ENCODE results near the gene CMBL.
"Not testable (repeated sequence)": the region's sequence is repeated elsewhere in the genome, so short reads cannot be mapped to it uniquely, and the experiment has no call there.

Gene CMBL

GRCh38 chr5:10311595-10312425, 4.1 kb upstream of the CMBL start:
- no peak for DNase-seq (ENCODE audit: extremely low spot score)
- CTCF ChIA-PET: interaction anchor here (1.0 kb wide), 1 partner anchor 28 kb away, joined by 3 read pairs; no protein-coding TSS in a partner anchor
- POLR2A ChIA-PET: interaction anchor here (1.3 to 3.8 kb wide), 2 partner anchors 18 to 41 kb away, joined by 4 to 18 read pairs; partner anchors contain the start of gene MARCHF6
- no peak for TF ChIP-seq ZNF384 (IDR thresholded peaks at IDR 0.05)
- no peak for TF ChIP-seq LEF1 (IDR thresholded peaks at IDR 0.05; ENCODE audit: borderline replicate concordance)
- no peak for TF ChIP-seq BHLHE40 (IDR thresholded peaks at IDR 0.05; ENCODE audit: borderline replicate concordance)
- no peak for TF ChIP-seq HDGF (IDR thresholded peaks at IDR 0.05; ENCODE audit: borderline replicate concordance)
- no peak for TF ChIP-seq TARDBP (IDR thresholded peaks at IDR 0.05)
- no peak for TF ChIP-seq PKNOX1 (IDR thresholded peaks at IDR 0.05)
- TF ChIP-seq SP1 (IDR thresholded peaks at IDR 0.05): no peak
- no peak for TF ChIP-seq SUZ12 (IDR thresholded peaks at IDR 0.05)
- TF ChIP-seq NFRKB (IDR thresholded peaks at IDR 0.05): no peak

GRCh38 chr5:10310835-10311570, 3.3 kb upstream of the CMBL start:
- DNase-seq (ENCODE audit: extremely low spot score); CTCF ChIA-PET: not testable (repeated sequence)
- POLR2A ChIA-PET: interaction anchor here (1.0 to 3.8 kb wide), 2 partner anchors 42 to 44 kb away, joined by 3 to 18 read pairs; partner anchors contain the start of gene MARCHF6

- POLR2A ChIA-PET: interaction anchor here (1.0 to 3.8 kb wide), 3 partner anchors 43 to 45 kb away, joined by 3 to 18 read pairs (median 7); partner anchors contain the start of gene MARCHF6
- CTCF ChIA-PET: interaction anchor here (1.5 kb wide), 1 partner anchor 27 kb away, joined by 4 read pairs; no protein-coding TSS in a partner anchor
- DNase-seq (ENCODE audit: extremely low spot score): peak; percentile 49
- TF ChIP-seq SUZ12 (IDR thresholded peaks at IDR 0.05) (no peak), NFRKB (IDR thresholded peaks at IDR 0.05) (no peak), ZNF384 (IDR thresholded peaks at IDR 0.05) (no peak), FOXM1 (IDR thresholded peaks at IDR 0.05; ENCODE audit: borderline replicate concordance) (no peak), SP1 (IDR thresholded peaks at IDR 0.05) (no peak), TARDBP (IDR thresholded peaks at IDR 0.05) (no peak), L3MBTL2 (conservative IDR thresholded peaks at IDR 0.05) (no peak)
Observed at GRCh38 chr5:10310066-10310779, 2.5 kb upstream of the CMBL start.

GRCh38 chr5:10308844-10309243, 1.1 kb upstream of the CMBL start:
- ChIA-PET POLR2A (interaction anchor here (1.6 kb wide), 1 partner anchor 44 kb away, joined by 7 read pairs; the partner anchor contains the start of gene MARCHF6), CTCF (interaction anchor here (0.7 kb wide), 1 partner anchor 359 kb away, joined by 4 read pairs; no protein-coding TSS in a partner anchor)
- TF ChIP-seq CTBP1 (IDR thresholded peaks at IDR 0.05; ENCODE audit: borderline replicate concordance): no peak
- TF ChIP-seq BHLHE40 (IDR thresholded peaks at IDR 0.05; ENCODE audit: borderline replicate concordance): no peak
- no peak for TF ChIP-seq NFRKB (IDR thresholded peaks at IDR 0.05)
- no peak for TF ChIP-seq HDGF (IDR thresholded peaks at IDR 0.05; ENCODE audit: borderline replicate concordance)
- no peak for TF ChIP-seq PKNOX1 (IDR thresholded peaks at IDR 0.05)
- no peak for TF ChIP-seq LEF1 (IDR thresholded peaks at IDR 0.05; ENCODE audit: borderline replicate concordance)
- TF ChIP-seq ELF4 (IDR thresholded peaks at IDR 0.05): no peak
- no peak for TF ChIP-seq FOXM1 (IDR thresholded peaks at IDR 0.05; ENCODE audit: borderline replicate concordance)
- TF ChIP-seq FOXA1 (IDR thresholded peaks at IDR 0.05): no peak
- no peak for TF ChIP-seq L3MBTL2 (conservative IDR thresholded peaks at IDR 0.05)
- no peak for TF ChIP-seq ZNF384 (IDR thresholded peaks at IDR 0.05)
- no peak for TF ChIP-seq SP1 (IDR thresholded peaks at IDR 0.05)
- TF ChIP-seq ARNT (IDR thresholded peaks at IDR 0.05): no peak
- TF ChIP-seq SUZ12 (IDR thresholded peaks at IDR 0.05): no peak
- no peak for TF ChIP-seq FOXK2 (IDR thresholded peaks at IDR 0.05)
- no peak for TF ChIP-seq TARDBP (IDR thresholded peaks at IDR 0.05)
- DNase-seq (ENCODE audit: extremely low spot score): no peak

GRCh38 chr5:10306806-10307205, 896 bp downstream of the CMBL start:
- POLR2A ChIA-PET: interaction anchor here (0.7 kb wide), 1 partner anchor 47 kb away, joined by 4 read pairs; the partner anchor contains the start of gene MARCHF6
- CTCF ChIA-PET: no interaction called here
- DNase-seq (ENCODE audit: extremely low spot score): no peak
- no peak for TF ChIP-seq TARDBP (IDR thresholded peaks at IDR 0.05)

- ChIA-PET POLR2A (no interaction called here), CTCF (no interaction called here)
- TF ChIP-seq SP1 (IDR thresholded peaks at IDR 0.05): no peak
- no peak for TF ChIP-seq FOXK2 (IDR thresholded peaks at IDR 0.05)
- no peak for TF ChIP-seq TARDBP (IDR thresholded peaks at IDR 0.05)
- TF ChIP-seq CTBP1 (IDR thresholded peaks at IDR 0.05; ENCODE audit: borderline replicate concordance): no peak
- TF ChIP-seq FOXA1 (IDR thresholded peaks at IDR 0.05): no peak
- no peak for TF ChIP-seq HDGF (IDR thresholded peaks at IDR 0.05; ENCODE audit: borderline replicate concordance)
- TF ChIP-seq ZNF384 (IDR thresholded peaks at IDR 0.05): no peak
- TF ChIP-seq FOXM1 (IDR thresholded peaks at IDR 0.05; ENCODE audit: borderline replicate concordance): no peak
- no peak for TF ChIP-seq SUZ12 (IDR thresholded peaks at IDR 0.05)
- no peak for DNase-seq (ENCODE audit: extremely low spot score)
Observed at GRCh38 chr5:10306114-10306513, 1.6 kb downstream of the CMBL start.

Measured in HEK293T (cell line).